ENCODE results near the gene ADAMTS13. TPM values are rescaled to one million over a fixed set of nuclear protein-coding genes. Genes with fewer than 3 reads are reported as not detected.

ADAMTS13 gene
- total and polyA plus RNA-seq, 4 experiments from 2014 or later = 1.5 to 1.7 TPM; not detected in 2

GRCh38 chr9:133463864-133464615, 41.9 kb downstream of the ADAMTS13 start:
- Histone ChIP-seq H3K36me3 (ENCODE audit: insufficient read depth, low read length) (no peaks in the 10 kb centered on the region), H3K9me3 (ENCODE audit: control insufficient read depth in 1 of 2, low read length in 2 of 2) (no peaks in the 10 kb centered on the region), H3K27me3 (ENCODE audit: insufficient read depth, low read length) (no peaks in the 10 kb centered on the region), H3K27ac (ENCODE audit: low read depth, low read length) (no peak overlapping the region), H3K4me3 (ENCODE audit: low read length in 2 of 2) (no peak overlapping the region), H3K4me1 (ENCODE audit: insufficient read depth, low read length) (peaks cover 4% of the 10 kb centered on the region)
- DNase-seq = peak in 1 of 5 donors; percentile 27
- ChIA-PET POLR2A (ENCODE audit: partially characterized antibody) (no interaction called here), CTCF (ENCODE audit: partially characterized antibody) (no interaction called here)
- Mint-ChIP-seq H3K27me3 (no peaks in the 10 kb centered on the region), H3K4me1 (peaks cover 2 to 16% (median 3%) of the 10 kb centered on the region in 4 donors), H3K27ac (no peak overlapping the region), H3K4me3 (peak overlapping the region in 1 of 8 donors; percentile 6), H3K9me3 (no peaks in the 10 kb centered on the region), H3K36me3 (peaks cover 0 to 4% of the 10 kb centered on the region in 2 donors)
- intact Hi-C loops (cut with micrococcal nuclease) = no loop called here

- H3K36me3 Mint-ChIP-seq = peaks cover 0 to 4% of the 10 kb centered on the region in 2 donors
Observed at GRCh38 chr9:133464638-133465037, 42.5 kb downstream of the ADAMTS13 start.

GRCh38 chr9:133465984-133466383, 43.8 kb downstream of the ADAMTS13 start:
- Mint-ChIP-seq H3K27me3 (no peaks in the 10 kb centered on the region), H3K4me3 (no peak overlapping the region), H3K9me3 (no peaks in the 10 kb centered on the region), H3K27ac (no peak overlapping the region), H3K4me1 (no peaks in the 10 kb centered on the region), H3K36me3 (no peaks in the 10 kb centered on the region)
- no peak for DNase-seq
- Histone ChIP-seq H3K27ac (ENCODE audit: low read depth, low read length) (no peak overlapping the region), H3K27me3 (ENCODE audit: insufficient read depth, low read length) (no peaks in the 10 kb centered on the region), H3K4me1 (ENCODE audit: insufficient read depth, low read length) (no peaks in the 10 kb centered on the region), H3K4me3 (ENCODE audit: low read length in 2 of 2) (no peak overlapping the region), H3K9me3 (ENCODE audit: control insufficient read depth in 1 of 2, low read length in 2 of 2) (no peaks in the 10 kb centered on the region), H3K36me3 (ENCODE audit: insufficient read depth, low read length) (no peaks in the 10 kb centered on the region)
- CTCF ChIA-PET (ENCODE audit: partially characterized antibody) = no interaction called here
- POLR2A ChIA-PET (ENCODE audit: partially characterized antibody) = interaction anchor here (1.1 kb wide), 1 partner anchor 13 kb away, joined by 4 read pairs; the partner anchor contains the start of gene SLC2A6
- intact Hi-C loops (cut with micrococcal nuclease) = no loop called here

More at GRCh38 chr9:133464638-133465037, 42.5 kb downstream of the ADAMTS13 start:
- Mint-ChIP-seq H3K9me3 (no peaks in the 10 kb centered on the region), H3K4me3 (no peak overlapping the region), H3K27ac (no peak overlapping the region), H3K4me1 (peaks cover 0 to 10% (median 2%) of the 10 kb centered on the region in 4 donors), H3K27me3 (no peaks in the 10 kb centered on the region)
- intact Hi-C loops (cut with micrococcal nuclease) = no loop called here
- POLR2A ChIA-PET (ENCODE audit: partially characterized antibody) = no interaction called here
- H3K4me3 ChIP-seq (ENCODE audit: low read length in 2 of 2) = no peak overlapping the region
- CTCF ChIA-PET (ENCODE audit: partially characterized antibody) = no interaction called here
- DNase-seq = peak in 1 of 5 donors; percentile 16
- no peaks in the 10 kb centered on the region for H3K36me3 ChIP-seq (ENCODE audit: insufficient read depth, low read length)
- no peaks in the 10 kb centered on the region for H3K4me1 ChIP-seq (ENCODE audit: insufficient read depth, low read length)
- H3K27ac ChIP-seq (ENCODE audit: low read depth, low read length) = no peak overlapping the region
- no peaks in the 10 kb centered on the region for H3K9me3 ChIP-seq (ENCODE audit: control insufficient read depth in 1 of 2, low read length in 2 of 2)
- no peaks in the 10 kb centered on the region for H3K27me3 ChIP-seq (ENCODE audit: insufficient read depth, low read length)

GRCh38 chr9:133467101-133467500, 44.9 kb downstream of the ADAMTS13 start:
- Histone ChIP-seq H3K27me3 (ENCODE audit: insufficient read depth, low read length) (no peaks in the 10 kb centered on the region), H3K36me3 (ENCODE audit: insufficient read depth, low read length) (no peaks in the 10 kb centered on the region), H3K9me3 (ENCODE audit: control insufficient read depth in 1 of 2, low read length in 2 of 2) (no peaks in the 10 kb centered on the region), H3K4me3 (ENCODE audit: low read length in 2 of 2) (no peak overlapping the region), H3K4me1 (ENCODE audit: insufficient read depth, low read length) (no peaks in the 10 kb centered on the region), H3K27ac (ENCODE audit: low read depth, low read length) (no peak overlapping the region)
- CTCF ChIA-PET (ENCODE audit: partially characterized antibody) = interaction anchor here (0.6 kb wide), 1 partner anchor 496 kb away, joined by 3 read pairs; no protein-coding TSS in a partner anchor
- POLR2A ChIA-PET (ENCODE audit: partially characterized antibody) = no interaction called here
- Mint-ChIP-seq H3K4me1 (no peaks in the 10 kb centered on the region), H3K27ac (no peak overlapping the region), H3K27me3 (no peaks in the 10 kb centered on the region), H3K4me3 (no peak overlapping the region), H3K36me3 (no peaks in the 10 kb centered on the region), H3K9me3 (no peaks in the 10 kb centered on the region)
- DNase-seq = no peak
- intact Hi-C loops (cut with micrococcal nuclease) = no loop called here

- peak in 1 of 5 donors; percentile 30 for DNase-seq
- no peaks in the 10 kb centered on the region for H3K4me1 ChIP-seq (ENCODE audit: insufficient read depth, low read length)
- no peak overlapping the region for H3K4me3 ChIP-seq (ENCODE audit: low read length in 2 of 2)
- H3K4me1 Mint-ChIP-seq = no peaks in the 10 kb centered on the region
- H3K4me3 Mint-ChIP-seq = no peak overlapping the region
- H3K27me3 ChIP-seq (ENCODE audit: insufficient read depth, low read length) = no peaks in the 10 kb centered on the region
- POLR2A ChIA-PET (ENCODE audit: partially characterized antibody) = no interaction called here
- CTCF ChIA-PET (ENCODE audit: partially characterized antibody) = no interaction called here
- no peaks in the 10 kb centered on the region for H3K36me3 ChIP-seq (ENCODE audit: insufficient read depth, low read length)
- no peaks in the 10 kb centered on the region for H3K9me3 ChIP-seq (ENCODE audit: control insufficient read depth in 1 of 2, low read length in 2 of 2)
- intact Hi-C loops (cut with micrococcal nuclease) = no loop called here
- H3K36me3 Mint-ChIP-seq = no peaks in the 10 kb centered on the region
- no peak overlapping the region for H3K27ac Mint-ChIP-seq
- H3K9me3 Mint-ChIP-seq = no peaks in the 10 kb centered on the region
- H3K27me3 Mint-ChIP-seq = no peaks in the 10 kb centered on the region
- no peak overlapping the region for H3K27ac ChIP-seq (ENCODE audit: low read depth, low read length)
Observed at GRCh38 chr9:133468374-133468773, 46.2 kb downstream of the ADAMTS13 start.

GRCh38 chr9:133468777-133469421, 46.7 kb downstream of the ADAMTS13 start:
- CTCF ChIA-PET (ENCODE audit: partially characterized antibody) = no interaction called here
- H3K9me3 Mint-ChIP-seq = no peaks in the 10 kb centered on the region
- Histone ChIP-seq H3K27ac (ENCODE audit: low read depth, low read length) (no peak overlapping the region), H3K4me3 (ENCODE audit: low read length in 2 of 2) (no peak overlapping the region), H3K27me3 (ENCODE audit: insufficient read depth, low read length) (no peaks in the 10 kb centered on the region), H3K4me1 (ENCODE audit: insufficient read depth, low read length) (no peaks in the 10 kb centered on the region), H3K9me3 (ENCODE audit: control insufficient read depth in 1 of 2, low read length in 2 of 2) (no peaks in the 10 kb centered on the region), H3K36me3 (ENCODE audit: insufficient read depth, low read length) (no peaks in the 10 kb centered on the region)
- POLR2A ChIA-PET (ENCODE audit: partially characterized antibody) = no interaction called here
- no peaks in the 10 kb centered on the region for H3K4me1 Mint-ChIP-seq
- H3K4me3 Mint-ChIP-seq = no peak overlapping the region
- intact Hi-C loops (cut with micrococcal nuclease) = no loop called here
- DNase-seq = peak in 1 of 5 donors; percentile 24
- H3K27ac Mint-ChIP-seq = no peak overlapping the region
- no peaks in the 10 kb centered on the region for H3K36me3 Mint-ChIP-seq
- no peaks in the 10 kb centered on the region for H3K27me3 Mint-ChIP-seq

- Mint-ChIP-seq H3K4me1 (no peaks in the 10 kb centered on the region), H3K27me3 (no peaks in the 10 kb centered on the region), H3K27ac (no peak overlapping the region), H3K9me3 (no peaks in the 10 kb centered on the region), H3K36me3 (no peaks in the 10 kb centered on the region), H3K4me3 (no peak overlapping the region)
- intact Hi-C loops (cut with micrococcal nuclease) = no loop called here
- Histone ChIP-seq H3K27me3 (ENCODE audit: insufficient read depth, low read length) (no peaks in the 10 kb centered on the region), H3K4me3 (ENCODE audit: low read length in 2 of 2) (no peak overlapping the region), H3K4me1 (ENCODE audit: insufficient read depth, low read length) (peaks cover 3% of the 10 kb centered on the region), H3K9me3 (ENCODE audit: control insufficient read depth in 1 of 2, low read length in 2 of 2) (no peaks in the 10 kb centered on the region), H3K27ac (ENCODE audit: low read depth, low read length) (no peak overlapping the region), H3K36me3 (ENCODE audit: insufficient read depth, low read length) (no peaks in the 10 kb centered on the region)
- ChIA-PET CTCF (ENCODE audit: partially characterized antibody) (interaction anchor here (0.5 to 0.6 kb wide), 2 partner anchors 284 to 446 kb away, joined by 3 read pairs; no protein-coding TSS in a partner anchor), POLR2A (ENCODE audit: partially characterized antibody) (no interaction called here)
- DNase-seq = no peak
Observed at GRCh38 chr9:133470427-133470924, 48.3 kb downstream of the ADAMTS13 start.

All from CD4-positive, alpha-beta memory T cell (primary cell).